Mononuclear cell (primary cell): ENCODE results near the gene MTFP1. TPM values are rescaled to one million over a fixed set of nuclear protein-coding genes. Genes with fewer than 3 reads are reported as not detected.
A peak's percentile ranks its signal among the peaks of the same experiment; 100 is the strongest.

Experiments
- H3K27me3 ChIP-seq: 2 replicates; pipeline ENCODE4 v1.6.0; 2011; ENCODE audit warnings: low read length, control low read depth; ENCODE audit not compliant: insufficient read depth
- H3K4me1 ChIP-seq: 2 replicates; pipeline ENCODE4 v1.5.1; 2011; ENCODE audit warnings: mild to moderate bottlenecking, low read length, control low read depth; ENCODE audit not compliant: insufficient read depth
- H3K4me3 ChIP-seq: 2 replicates; pipeline ENCODE4 v1.5.1; 2011; ENCODE audit warnings: mild to moderate bottlenecking, low read length, moderate library complexity
- H3K9me3 ChIP-seq: 2 replicates; pipeline ENCODE4 v1.5.1; 2011; ENCODE audit warnings: low read depth, mild to moderate bottlenecking, control low read depth, low read length
- total RNA-seq: library from RNA; depleted of rRNA; stranded (reverse); fragments of >200 nt; gene quantifications from one replicate; pipeline ENCODE4 v1.2.3, GENCODE V29; 2012

Gene MTFP1
- total RNA-seq, 1 donor = 24.5 TPM

GRCh38 chr22:30413745-30414524 lies 11.6 kb upstream of the MTFP1 start:
- Histone ChIP-seq H3K9me3 (no peaks in the 10 kb centered on the region), H3K4me3 (no peak overlapping the region), H3K27me3 (no peaks in the 10 kb centered on the region), H3K4me1 (no peaks in the 10 kb centered on the region)

- Histone ChIP-seq H3K9me3 (no peaks in the 10 kb centered on the region), H3K4me1 (no peaks in the 10 kb centered on the region), H3K4me3 (no peak overlapping the region), H3K27me3 (no peaks in the 10 kb centered on the region)
These were observed 11.0 kb upstream of the MTFP1 start for GRCh38 chr22:30414525-30415047.

GRCh38 chr22:30416403-30416802 lies 9.2 kb upstream of the MTFP1 start:
- H3K4me3 ChIP-seq = no peak overlapping the region
- no peaks in the 10 kb centered on the region for H3K9me3 ChIP-seq
- H3K27me3 ChIP-seq = no peaks in the 10 kb centered on the region
- H3K4me1 ChIP-seq = no peaks in the 10 kb centered on the region

GRCh38 chr22:30416837-30417236 lies 8.7 kb upstream of the MTFP1 start:
- Histone ChIP-seq H3K4me1 (no peaks in the 10 kb centered on the region), H3K4me3 (no peak overlapping the region)

GRCh38 chr22:30420347-30421125 lies 5.0 kb upstream of the MTFP1 start:
- no peaks in the 10 kb centered on the region for H3K9me3 ChIP-seq
- no peaks in the 10 kb centered on the region for H3K27me3 ChIP-seq
- no peak overlapping the region for H3K4me3 ChIP-seq

More at GRCh38 chr22:30416837-30417236, 8.7 kb upstream of the MTFP1 start:
- Histone ChIP-seq H3K27me3 (no peaks in the 10 kb centered on the region), H3K9me3 (no peaks in the 10 kb centered on the region)

GRCh38 chr22:30421695-30422480 lies 3.7 kb upstream of the MTFP1 start:
- no peaks in the 10 kb centered on the region for H3K9me3 ChIP-seq

More at GRCh38 chr22:30420347-30421125, 5.0 kb upstream of the MTFP1 start:
- H3K4me1 ChIP-seq = peaks cover 30% of the 10 kb centered on the region

GRCh38 chr22:30422481-30423300 lies 2.9 kb upstream of the MTFP1 start:
- Histone ChIP-seq H3K9me3 (no peaks in the 10 kb centered on the region), H3K4me3 (peak overlapping the region; percentile 61), H3K4me1 (peaks cover 47% of the 10 kb centered on the region), H3K27me3 (no peaks in the 10 kb centered on the region)

More at GRCh38 chr22:30421695-30422480, 3.7 kb upstream of the MTFP1 start:
- Histone ChIP-seq H3K27me3 (no peaks in the 10 kb centered on the region), H3K4me1 (peaks cover 43% of the 10 kb centered on the region), H3K4me3 (no peak overlapping the region)

- H3K4me1 ChIP-seq = peaks cover 47% of the 10 kb centered on the region
- no peaks in the 10 kb centered on the region for H3K9me3 ChIP-seq
- peak overlapping the region; percentile 61 for H3K4me3 ChIP-seq
- H3K27me3 ChIP-seq = no peaks in the 10 kb centered on the region
These were observed 2.1 kb upstream of the MTFP1 start for GRCh38 chr22:30423301-30423958.

GRCh38 chr22:30423959-30424533 lies 1.5 kb upstream of the MTFP1 start:
- H3K4me1 ChIP-seq = peaks cover 47% of the 10 kb centered on the region
- no peaks in the 10 kb centered on the region for H3K27me3 ChIP-seq
- H3K9me3 ChIP-seq = no peaks in the 10 kb centered on the region
- H3K4me3 ChIP-seq = peak overlapping the region; percentile 61

- H3K9me3 ChIP-seq = no peaks in the 10 kb centered on the region
- peaks cover 47% of the 10 kb centered on the region for H3K4me1 ChIP-seq
- no peaks in the 10 kb centered on the region for H3K27me3 ChIP-seq
- H3K4me3 ChIP-seq = peak overlapping the region; percentile 64
These were observed 838 bp upstream of the MTFP1 start for GRCh38 chr22:30424534-30425326.

- H3K4me3 ChIP-seq = peak overlapping the region; percentile 64
- peaks cover 47% of the 10 kb centered on the region for H3K4me1 ChIP-seq
- no peaks in the 10 kb centered on the region for H3K27me3 ChIP-seq
- no peaks in the 10 kb centered on the region for H3K9me3 ChIP-seq
These were observed 297 bp upstream of the MTFP1 start for GRCh38 chr22:30425327-30425615.

- H3K9me3 ChIP-seq = no peaks in the 10 kb centered on the region
- peak overlapping the region; percentile 64 for H3K4me3 ChIP-seq
- no peaks in the 10 kb centered on the region for H3K27me3 ChIP-seq
- peaks cover 47% of the 10 kb centered on the region for H3K4me1 ChIP-seq
These were observed 1.1 kb downstream of the MTFP1 start for GRCh38 chr22:30426388-30427353.
